ENCODE measurements around the gene GPAT3.
"Not testable (repeated sequence)": the region's sequence is repeated elsewhere in the genome, so short reads cannot be mapped to it uniquely, and the experiment has no call there.

Gene GPAT3

GRCh38 chr4:83552924-83553323 lies 17.0 kb downstream of the GPAT3 start:
- no peak for DNase-seq

DNA sequence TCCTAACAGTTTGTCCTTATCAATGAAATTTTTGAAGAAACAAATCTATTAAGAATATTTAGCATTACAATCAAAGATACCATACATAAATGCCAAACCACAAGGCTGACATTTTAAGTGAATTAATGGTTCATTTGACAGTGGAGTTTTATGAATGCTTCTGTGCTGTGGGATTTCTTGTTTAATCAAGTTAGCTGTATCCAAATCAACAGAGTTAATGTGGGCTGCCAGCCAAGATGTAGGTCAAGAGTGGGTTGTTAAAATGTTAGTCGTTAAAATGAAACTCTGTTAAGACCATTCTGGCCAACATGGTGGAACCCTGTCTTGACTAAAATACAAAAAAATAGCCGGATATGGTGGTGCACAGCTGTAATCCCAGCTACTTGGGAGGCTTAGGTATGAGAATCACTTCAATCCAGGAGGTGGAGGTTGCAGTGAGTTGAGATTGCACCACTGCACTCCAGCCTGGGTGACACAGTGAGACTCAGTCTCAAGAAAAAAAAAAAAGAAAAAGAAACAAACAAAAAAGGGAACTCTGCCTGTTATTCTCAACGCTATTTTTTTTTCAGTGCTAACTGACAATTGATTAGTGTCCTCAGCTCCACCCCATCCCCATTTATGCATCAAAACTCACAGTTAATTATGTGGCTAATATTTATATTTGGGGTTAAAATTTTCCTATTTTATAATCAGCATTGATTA lies 20.2 kb downstream of the GPAT3 start:
- no peak for DNase-seq

GRCh38 chr4:83556816-83557215 lies 20.9 kb downstream of the GPAT3 start:
- no peak for DNase-seq

- no peak for DNase-seq
Measured at GRCh38 chr4:83558059-83558653, 22.2 kb downstream of the GPAT3 start.

DNA sequence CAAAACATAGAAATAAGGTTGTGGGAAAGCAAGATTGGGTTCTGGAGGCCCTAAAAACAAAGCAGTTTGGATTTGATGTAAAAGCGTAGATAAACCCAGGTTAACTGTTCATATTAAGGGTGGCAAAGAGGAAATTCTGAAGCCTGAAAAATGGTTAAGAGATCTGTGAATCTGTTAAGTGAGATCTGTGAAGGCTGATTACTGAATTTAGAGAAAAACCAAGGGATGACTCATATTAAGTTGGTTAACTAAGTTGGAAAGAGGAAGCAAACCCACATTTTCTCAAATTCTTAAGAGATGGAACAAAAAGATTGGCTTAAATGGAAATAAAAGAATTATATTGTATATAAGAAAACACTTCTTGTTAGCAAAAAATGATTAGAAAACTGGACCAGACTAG lies 22.8 kb downstream of the GPAT3 start:
- DNase-seq, result no peak

- no peak for DNase-seq
Measured at GRCh38 chr4:83560523-83560922, 24.6 kb downstream of the GPAT3 start.

DNA sequence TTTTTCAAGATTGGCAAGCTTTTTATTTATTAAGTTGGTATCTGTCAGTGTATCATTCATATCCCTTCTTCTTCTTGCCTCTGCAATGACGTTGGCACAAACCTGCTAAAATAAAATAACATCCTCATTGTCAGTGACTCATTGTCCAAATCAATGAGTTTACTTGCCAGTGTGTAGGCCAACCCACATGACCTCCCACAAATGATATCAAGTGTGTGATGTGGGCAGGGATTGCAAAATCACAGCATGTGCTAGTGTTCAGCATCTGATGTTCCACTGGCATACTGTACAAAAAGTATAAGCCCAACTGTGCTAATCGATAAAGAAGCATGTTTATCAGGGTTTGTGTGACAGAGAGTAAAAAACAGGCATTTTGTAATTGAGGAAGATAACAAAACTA lies 25.5 kb downstream of the GPAT3 start:
- no peak for DNase-seq

DNA sequence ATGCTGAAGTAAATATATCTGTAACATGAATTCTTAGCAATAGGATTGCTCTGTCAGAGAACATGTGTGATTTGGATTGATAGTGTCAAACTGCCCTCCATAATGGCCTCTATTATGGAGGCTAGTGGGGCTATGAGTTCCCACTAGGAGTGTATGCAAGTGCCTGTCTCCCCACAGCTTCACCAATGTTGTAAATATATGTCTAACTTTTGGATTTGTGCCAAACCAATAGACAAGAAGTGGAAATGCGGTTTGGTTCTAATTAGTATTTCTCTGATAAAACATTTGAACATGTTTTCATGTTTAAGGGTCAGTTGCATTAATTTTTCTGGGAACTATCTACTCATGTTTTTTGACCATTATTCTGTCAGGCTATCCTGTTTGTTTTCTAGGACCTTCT lies 28.1 kb downstream of the GPAT3 start:
- no peak for DNase-seq

- DNase-seq, result no peak
Measured at GRCh38 chr4:83568062-83568461, 32.2 kb downstream of the GPAT3 start.

GRCh38 chr4:83569429-83569828 lies 33.5 kb downstream of the GPAT3 start:
- no peak for DNase-seq

GRCh38 chr4:83569987-83570386 lies 34.1 kb downstream of the GPAT3 start:
- DNase-seq, result no peak

DNA sequence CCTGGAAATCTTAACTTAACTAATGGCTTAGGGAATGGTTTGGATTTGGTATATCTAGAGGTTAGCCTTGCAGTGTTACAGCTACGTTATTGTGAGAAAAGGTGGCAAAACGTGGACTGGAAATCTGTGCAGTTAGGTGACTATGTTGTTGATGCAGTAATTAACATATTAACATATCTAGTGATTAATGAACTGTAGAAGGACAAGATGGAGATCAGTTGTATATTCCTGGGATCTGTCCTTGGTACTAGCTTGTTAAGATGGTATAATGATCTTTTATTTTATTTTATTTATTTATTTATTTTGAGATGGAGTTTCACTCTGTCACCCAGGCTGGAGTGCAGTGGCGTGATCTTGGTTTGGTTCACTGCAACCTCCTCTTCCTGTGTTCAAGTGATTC lies 36.9 kb downstream of the GPAT3 start:
- DNase-seq, result no peak

DNA sequence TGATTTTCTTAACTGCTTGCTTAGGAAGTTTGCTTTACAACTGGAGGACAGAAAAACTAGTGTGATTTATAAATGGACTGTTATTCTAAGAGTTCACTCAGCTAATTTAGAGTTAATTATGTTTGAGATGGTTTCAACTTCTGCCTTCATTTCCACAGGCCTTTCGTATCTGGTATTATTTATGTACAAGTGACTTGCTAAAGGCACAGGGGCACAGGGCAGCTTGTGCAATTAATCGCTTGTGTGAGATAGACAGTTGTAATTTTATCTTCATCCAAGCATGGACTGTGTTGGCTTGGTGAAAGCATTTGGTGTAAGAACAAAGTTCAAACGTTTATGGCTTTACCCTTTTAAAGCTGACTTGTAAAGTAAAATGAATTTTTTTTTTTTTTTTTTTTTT lies 38.3 kb downstream of the GPAT3 start:
- DNase-seq, result no peak

DNA sequence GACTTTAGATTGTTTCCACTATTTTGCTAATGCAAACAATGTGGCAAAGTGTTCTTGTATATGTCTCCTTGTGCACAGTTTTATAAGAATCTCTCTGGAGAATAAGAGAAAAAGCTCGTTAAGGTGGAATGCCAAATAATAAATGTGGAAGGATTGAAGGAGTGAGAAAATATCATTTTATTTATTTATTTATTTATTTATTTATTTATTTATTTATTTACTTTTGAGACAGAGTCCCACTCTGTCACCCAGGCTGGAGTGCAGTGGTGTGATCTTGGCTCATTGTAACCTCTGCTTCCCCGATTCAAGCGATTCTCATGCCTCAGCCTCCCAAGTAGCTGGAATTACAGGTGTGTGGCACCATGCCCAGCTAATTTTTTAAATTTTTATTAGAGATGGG lies 40.3 kb downstream of the GPAT3 start:
- DNase-seq, result not testable (repeated sequence)

GRCh38 chr4:83581411-83582288 lies 45.7 kb downstream of the GPAT3 start:
- no peak for DNase-seq

DNA sequence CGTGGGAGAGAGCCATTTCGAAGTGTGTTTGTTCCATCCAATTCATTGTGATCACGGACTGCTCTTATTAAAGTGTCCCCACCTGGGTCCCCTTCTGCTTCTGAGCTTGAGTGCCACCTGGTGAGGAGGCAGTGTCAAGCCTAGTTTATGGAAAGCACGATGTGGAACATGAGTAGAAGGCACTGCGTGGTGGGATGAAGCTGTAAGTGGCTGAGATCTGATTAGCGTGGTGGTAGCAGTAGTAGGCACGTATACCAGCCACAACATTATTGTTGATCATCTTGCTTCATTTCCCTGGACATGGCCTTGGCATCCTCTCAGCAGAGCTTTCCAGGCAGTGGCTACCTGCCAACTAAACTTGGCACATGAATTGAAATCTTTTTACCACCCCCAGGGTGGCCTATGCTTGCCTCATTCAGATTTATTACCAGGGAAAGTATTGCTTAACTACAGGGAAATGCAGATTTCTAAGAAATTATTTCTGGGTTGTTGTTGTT lies 46.4 kb downstream of the GPAT3 start:
- DNase-seq, result no peak

DNA sequence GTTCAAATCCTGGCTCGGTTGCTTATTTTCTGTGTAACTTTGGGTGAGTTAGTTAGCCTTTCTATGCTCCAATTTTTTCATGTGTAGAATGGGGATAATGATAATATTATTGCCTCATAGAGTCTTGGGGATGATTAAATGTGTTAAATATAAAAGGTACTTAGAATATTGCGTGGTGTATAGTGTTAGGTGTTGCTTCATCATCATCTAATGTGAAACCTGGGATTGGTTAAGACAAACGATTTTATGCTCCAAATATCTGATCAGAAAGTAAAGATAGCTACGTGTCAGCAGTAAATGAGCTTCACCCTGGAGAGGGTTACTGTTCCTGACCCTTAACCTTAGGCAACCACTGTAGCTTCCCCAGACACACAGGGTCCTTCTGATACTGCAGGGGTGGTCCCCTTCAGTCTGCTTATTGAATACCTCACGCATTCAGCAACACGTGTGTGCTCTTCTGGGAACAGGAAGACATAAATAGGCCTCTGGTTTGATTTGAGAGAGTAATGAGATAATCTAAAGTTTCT lies 50.1 kb downstream of the GPAT3 start:
- no peak for DNase-seq

DNA sequence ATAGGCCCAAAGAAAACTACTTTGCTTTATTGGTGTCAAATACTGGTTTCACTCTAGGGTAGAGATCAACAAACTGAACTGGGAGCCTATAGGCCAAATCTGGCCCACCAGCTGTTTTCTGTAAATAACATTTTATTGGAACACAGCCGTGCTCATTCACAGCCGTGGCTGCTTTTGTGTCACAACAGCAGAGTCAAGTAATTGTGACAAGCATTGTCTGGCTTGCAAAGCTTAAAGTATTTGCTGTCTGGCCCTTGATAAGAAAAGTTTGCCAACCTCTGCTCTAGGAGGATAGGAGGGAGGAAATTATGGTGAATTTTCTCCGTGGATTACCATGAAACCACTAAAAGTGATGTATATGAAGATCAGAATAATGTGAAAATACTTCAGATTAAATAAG lies 53.4 kb downstream of the GPAT3 start:
- DNase-seq, result no peak

DNA sequence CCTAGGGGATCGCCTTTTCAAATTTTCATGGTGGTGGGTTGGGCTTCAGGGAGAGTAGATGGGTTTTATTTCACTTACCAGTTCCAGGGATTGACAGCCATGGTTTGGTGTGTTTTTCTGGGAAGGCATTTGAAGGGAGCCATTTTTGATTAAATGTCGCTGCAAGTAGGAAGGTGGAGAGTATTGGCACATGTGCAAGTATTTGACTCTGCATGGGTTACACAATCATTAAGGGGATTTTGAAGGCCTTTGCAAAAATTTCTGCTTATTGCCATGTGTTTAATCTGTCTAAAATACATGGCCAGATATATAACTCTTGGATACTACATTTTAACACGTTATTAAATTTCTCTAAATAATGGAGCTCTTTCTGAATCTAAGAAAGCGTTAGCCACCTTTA lies 55.1 kb downstream of the GPAT3 start:
- no peak for DNase-seq

DNA sequence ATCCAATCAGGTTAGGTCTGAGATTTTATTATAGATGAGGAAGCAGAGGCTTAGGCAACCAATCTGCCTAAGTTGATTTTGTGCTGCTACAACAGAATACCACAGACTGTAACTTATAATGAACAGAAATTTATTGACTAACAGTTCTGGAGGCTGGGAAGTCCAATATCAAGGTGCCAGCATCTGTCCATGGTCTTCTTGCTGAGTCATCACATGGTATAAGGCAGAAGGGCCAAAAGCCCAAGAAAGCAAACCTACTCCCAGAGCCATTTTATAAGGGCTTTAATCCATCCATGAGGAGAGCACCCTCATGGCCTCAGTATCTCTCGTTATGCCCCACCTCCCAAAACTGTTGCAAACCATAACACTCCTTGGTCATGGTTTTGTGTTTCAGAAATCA lies 55.8 kb downstream of the GPAT3 start:
- DNase-seq, result no peak

DNA sequence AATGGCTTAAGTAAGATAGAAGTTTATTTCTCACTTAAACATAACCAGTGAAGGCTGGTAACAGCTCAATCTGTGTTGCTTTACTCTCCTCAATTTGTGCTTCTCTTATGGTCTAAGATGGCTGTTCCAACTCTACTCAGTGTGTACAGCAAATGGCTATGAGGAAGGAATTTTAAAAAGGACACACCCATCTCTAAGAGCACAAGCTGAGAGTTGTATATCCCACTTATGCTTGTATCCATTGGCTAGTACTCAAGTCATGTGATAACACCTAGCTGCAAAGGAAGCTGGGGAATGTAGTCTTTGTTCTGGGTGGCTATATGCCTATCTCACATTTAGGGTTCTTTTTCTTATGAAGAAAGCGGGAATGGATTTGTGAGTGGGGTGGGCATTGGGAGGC lies 63.3 kb downstream of the GPAT3 start:
- no peak for DNase-seq

- DNase-seq, result no peak
Measured at GRCh38 chr4:83603129-83603528, 67.2 kb downstream of the GPAT3 start.

DNA sequence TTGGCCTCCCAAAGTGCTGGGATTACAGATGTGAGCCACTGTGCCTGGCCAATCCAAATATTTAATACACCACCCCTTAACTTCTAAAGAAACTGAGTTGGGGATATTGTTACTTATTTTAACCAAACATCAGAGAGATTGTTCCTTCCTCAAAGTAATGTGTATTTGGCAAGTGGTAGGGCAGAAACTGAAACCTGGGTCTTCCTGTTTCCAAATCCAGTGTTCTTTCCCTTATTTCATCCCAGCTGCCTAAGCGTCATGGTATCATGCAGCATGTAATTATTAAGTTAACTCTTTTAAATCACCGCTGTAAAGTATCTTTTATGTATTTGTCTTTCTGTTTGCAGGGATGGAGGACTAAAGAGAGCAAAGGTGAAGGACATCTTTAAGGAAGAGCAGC lies 68.4 kb downstream of the GPAT3 start:
- DNase-seq, result no peak

GRCh38 chr4:83605210-83605609 lies 69.3 kb downstream of the GPAT3 start:
- no peak for DNase-seq

All from NCI-H510A treated with DMSO at 0.1 percent for 48 hours (cell line).